Uterus (tissue), 4 donors: ENCODE results near the gene LHCGR. TPM values are rescaled to one million over a fixed set of nuclear protein-coding genes. Genes with fewer than 3 reads are reported as not detected.

Experiments
- DNase-seq, 2 donors: peaks; one replicate each; pipeline ENCODE4 v3.0.0-alpha.2; 2019 to 2020
- H3K27ac ChIP-seq, 2 donors: fragments of 200-600 bp; sonication (generic); 1 replicate in 1 of 2; 2 replicates in 1 of 2; pipeline ENCODE4 v1.5.1; 2016 to 2018
- H3K27me3 ChIP-seq, 2 donors: fragments of 200-600 bp; sonication (generic); one replicate each; pipeline ENCODE4 v1.5.1; 2018 to 2019; ENCODE audit warnings: control low read depth in 1 of 2
- H3K36me3 ChIP-seq, 2 donors: fragments of 200-600 bp; sonication (generic); one replicate each; pipeline ENCODE4 v1.5.1; 2019; ENCODE audit warnings: control low read depth in 1 of 2
- H3K4me1 ChIP-seq, 2 donors: fragments of 200-600 bp; sonication (generic); one replicate each; pipeline ENCODE4 v1.5.1; 2018 to 2019; ENCODE audit warnings: control low read depth in 1 of 2
- H3K4me3 ChIP-seq, 2 donors: fragments of 200-600 bp; sonication (generic); 1 replicate in 1 of 2; 2 replicates in 1 of 2; pipeline ENCODE4 v1.5.1; 2018 to 2019; ENCODE audit warnings: mild to moderate bottlenecking in 1 of 2
- H3K9me3 ChIP-seq, 2 donors: fragments of 200-600 bp; sonication (generic); one replicate each; pipeline ENCODE4 v1.5.1; 2019; ENCODE audit warnings: control low read depth in 1 of 2
- CTCF ChIP-seq, 4 experiments: fragments of 200-600 bp in 2 of 4; fragments of 450-650 bp in 2 of 4; sonication (generic) in 2 of 4; IDR thresholded peaks; one replicate each; pipeline ENCODE4 v1.5.1; 2016 to 2019; ENCODE audit warnings: antibody characterized with exemption in 4 of 4, mild to moderate bottlenecking in 2 of 4, moderate library complexity in 1 of 4
- POLR2A ChIP-seq, 2 donors: fragments of 450-650 bp; IDR thresholded peaks; one replicate each; pipeline ENCODE4 v1.6.1; 2016; ENCODE audit warnings: antibody characterized with exemption in 2 of 2, mild to moderate bottlenecking in 1 of 2, moderate library complexity in 1 of 2
- intact Hi-C: fragments of 100-400 bp; cut with DNase I; formaldehyde crosslinking; loops from one replicate; pipeline ENCODE4 v1.15.1; 2023; ENCODE audit warnings: low total_unique reads
- total RNA-seq, 4 donors: library from RNA; depleted of rRNA in 3 of 4; stranded (reverse); fragments of >200 nt in 3 of 4; gene quantifications; one replicate each; pipeline versions ENCODE4 v1.1.0 to v1.2.4, GENCODE V29; 2014 to 2023
- donor health status: DM: yes; HTN: yes; CAD: no.

Gene LHCGR
- total RNA-seq = under 1 TPM in 1 of 4 donors, not detected in 3; 0.48 TPM

GRCh38 chr2:48755473-48755872 lies at the start of gene LHCGR:
Gene LHCGR, minus strand, starts transcription at chr2:48755724. Its CDS starts 53 bp downstream, at chr2:48755671.
- no peak within 1 kb of the TSS for H3K4me3 ChIP-seq
- intact Hi-C loops = no loop called here
- no peaks in the 10 kb centered on the region for H3K27me3 ChIP-seq
- no peak within 1 kb of the TSS for H3K27ac ChIP-seq
- no peaks in the 10 kb centered on the region for H3K4me1 ChIP-seq
- TF ChIP-seq CTCF (IDR thresholded peaks at IDR 0.05) = no peak
- TF ChIP-seq POLR2A (IDR thresholded peaks at IDR 0.05) = no peak
- no peaks in the 10 kb centered on the region for H3K9me3 ChIP-seq
- H3K36me3 ChIP-seq = no peaks in the 10 kb centered on the region
- DNase-seq = no peak

- no peaks in the 10 kb centered on the region for H3K4me1 ChIP-seq
- H3K27ac ChIP-seq = no peak overlapping the region
- no peak for TF ChIP-seq CTCF (IDR thresholded peaks at IDR 0.05)
- no peak for TF ChIP-seq POLR2A (IDR thresholded peaks at IDR 0.05)
- intact Hi-C loops = no loop called here
- H3K27me3 ChIP-seq = no peaks in the 10 kb centered on the region
- no peak for DNase-seq
- H3K9me3 ChIP-seq = no peaks in the 10 kb centered on the region
- H3K36me3 ChIP-seq = no peaks in the 10 kb centered on the region
- no peak overlapping the region for H3K4me3 ChIP-seq
Observed at GRCh38 chr2:48799601-48800000, 44.1 kb upstream of the LHCGR start.

GRCh38 chr2:48795065-48795464 lies 39.5 kb upstream of the LHCGR start:
- intact Hi-C loops = no loop called here
- Histone ChIP-seq H3K27me3 (no peaks in the 10 kb centered on the region), H3K27ac (no peak overlapping the region), H3K4me1 (no peaks in the 10 kb centered on the region), H3K36me3 (no peaks in the 10 kb centered on the region), H3K4me3 (no peak overlapping the region), H3K9me3 (no peaks in the 10 kb centered on the region)
- TF ChIP-seq POLR2A (IDR thresholded peaks at IDR 0.05) = no peak
- no peak for TF ChIP-seq CTCF (IDR thresholded peaks at IDR 0.05)
- DNase-seq = no peak

GRCh38 chr2:48793671-48794070 lies 38.1 kb upstream of the LHCGR start:
- H3K4me1 ChIP-seq = no peaks in the 10 kb centered on the region
- no peak for DNase-seq
- intact Hi-C loops = no loop called here
- TF ChIP-seq CTCF (IDR thresholded peaks at IDR 0.05) (no peak), POLR2A (IDR thresholded peaks at IDR 0.05) (no peak)
- H3K36me3 ChIP-seq = no peaks in the 10 kb centered on the region
- H3K27ac ChIP-seq = no peak overlapping the region
- H3K9me3 ChIP-seq = no peaks in the 10 kb centered on the region
- no peak overlapping the region for H3K4me3 ChIP-seq
- no peaks in the 10 kb centered on the region for H3K27me3 ChIP-seq

GRCh38 chr2:48792030-48792429 lies 36.5 kb upstream of the LHCGR start:
- no peaks in the 10 kb centered on the region for H3K27me3 ChIP-seq
- no peak for TF ChIP-seq CTCF (IDR thresholded peaks at IDR 0.05)
- no peak for DNase-seq
- H3K36me3 ChIP-seq = no peaks in the 10 kb centered on the region
- H3K9me3 ChIP-seq = no peaks in the 10 kb centered on the region
- no peaks in the 10 kb centered on the region for H3K4me1 ChIP-seq
- H3K27ac ChIP-seq = no peak overlapping the region
- intact Hi-C loops = no loop called here
- H3K4me3 ChIP-seq = no peak overlapping the region
